Measurements from ENCODE around the gene CT45A8. TPM values are rescaled to one million over a fixed set of nuclear protein-coding genes. Genes with fewer than 3 reads are reported as not detected.

The CT45A8 gene
- total RNA-seq: not detected in 2 replicates

GRCh38 chrX:135854438-135854837 lies at the start of gene CT45A8:
TSS of gene CT45A8 (minus strand) at chrX:135854538. CDS start at chrX:135850783, 3,755 bp downstream.

GRCh38 chrX:135893294-135893817 lies 39.0 kb upstream of the CT45A8 start, which contains the start of the genes CT45A10 and SAGE1:
TSS of gene CT45A10 (minus strand) at chrX:135893444. CDS start at chrX:135885344, 8,100 bp downstream.
TSS of gene SAGE1 (plus strand) at chrX:135893716. CDS start at chrX:135896243, 2,527 bp downstream.

DNA sequence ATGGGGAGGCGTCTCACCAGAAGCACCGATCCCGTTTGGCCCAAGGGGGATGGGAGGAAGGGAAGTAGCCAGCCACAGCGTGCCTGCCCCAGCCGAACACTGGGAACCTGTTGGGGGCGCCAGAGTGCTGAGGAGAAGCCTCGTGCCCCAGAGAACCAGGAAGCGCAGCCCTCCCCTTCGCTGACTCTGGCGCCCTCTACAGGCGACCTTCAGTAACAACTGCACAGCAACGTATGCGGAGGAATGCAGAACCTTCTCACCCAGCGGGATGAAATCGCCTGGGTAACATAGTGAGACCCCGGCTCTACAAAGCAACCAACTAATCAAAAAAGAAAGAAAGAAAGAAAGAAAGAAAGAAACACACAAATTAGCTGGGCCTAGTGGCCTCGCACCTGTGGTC lies 17.4 kb upstream of the CT45A8 start, which contains the start of gene CT45A9:
Gene CT45A9 (minus strand): TSS at position 101 of the 400 bp plus-strand sequence. CDS start 3,751 bp downstream, outside the sequence.

GRCh38 chrX:135837180-135837579 lies 17.2 kb downstream of the CT45A8 start, which contains the start of gene CT45A7:
TSS of gene CT45A7 (minus strand) at chrX:135837280. CDS start at chrX:135833533, 3,747 bp downstream.

DNA sequence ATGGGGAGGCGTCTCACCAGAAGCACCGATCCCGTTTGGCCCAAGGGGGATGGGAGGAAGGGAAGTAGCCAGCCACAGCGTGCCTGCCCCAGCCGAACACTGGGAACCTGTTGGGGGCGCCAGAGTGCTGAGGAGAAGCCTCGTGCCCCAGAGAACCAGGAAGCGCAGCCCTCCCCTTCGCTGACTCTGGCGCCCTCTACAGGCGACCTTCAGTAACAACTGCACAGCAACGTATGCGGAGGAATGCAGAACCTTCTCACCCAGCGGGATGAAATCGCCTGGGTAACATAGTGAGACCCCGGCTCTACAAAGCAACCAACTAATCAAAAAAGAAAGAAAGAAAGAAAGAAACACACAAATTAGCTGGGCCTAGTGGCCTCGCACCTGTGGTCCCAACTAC lies 34.4 kb downstream of the CT45A8 start, which contains the start of gene CT45A2:
Gene CT45A2 (minus strand): TSS at position 101 of the 400 bp plus-strand sequence. CDS start 3,747 bp downstream, outside the sequence.

GRCh38 chrX:135802687-135803086 lies 51.7 kb downstream of the CT45A8 start, which contains the start of gene CT45A6:
TSS of gene CT45A6 (minus strand) at chrX:135802787. CDS start at chrX:135798993, 3,794 bp downstream.

Other genes with a start within 250 kb of the CT45A8 start
- not detected in 2 replicates for gene CT45A1, start 140.9 kb downstream of the CT45A8 start, total RNA-seq
- gene CT45A3, start 86.3 kb downstream of the CT45A8 start, total RNA-seq: not detected in 2 replicates
- gene CT45A5, start 69.0 kb downstream of the CT45A8 start, total RNA-seq: not detected in 2 replicates
- gene CT45A6, start 51.8 kb downstream of the CT45A8 start, total RNA-seq: not detected in 2 replicates
- gene CT45A2, start 34.5 kb downstream of the CT45A8 start, total RNA-seq: not detected in 2 replicates
- gene CT45A7, start 17.3 kb downstream of the CT45A8 start, total RNA-seq: not detected in 2 replicates
- gene CT45A9, start 17.3 kb upstream of the CT45A8 start, total RNA-seq: not detected in 2 replicates
- 0.32 TPM in 1 of 2 replicates, not detected in the other for gene CT45A10, start 38.9 kb upstream of the CT45A8 start, total RNA-seq
- under 0.01 TPM in 1 of 2 replicates, not detected in the other for gene SAGE1, start 39.2 kb upstream of the CT45A8 start, total RNA-seq
- 3.7 and 5.0 TPM in 2 replicates for gene MMGT1, start 119.5 kb upstream of the CT45A8 start, total RNA-seq
- gene SLC9A6, start 130.9 kb upstream of the CT45A8 start, total RNA-seq: 14.5 and 19.1 TPM in 2 replicates

All from bronchial smooth muscle cell (primary cell).